Measurements from ENCODE around the gene TBC1D5.
"Not testable (repeated sequence)": the region's sequence is repeated elsewhere in the genome, so short reads cannot be mapped to it uniquely, and the experiment has no call there.

The TBC1D5 gene

DNA sequence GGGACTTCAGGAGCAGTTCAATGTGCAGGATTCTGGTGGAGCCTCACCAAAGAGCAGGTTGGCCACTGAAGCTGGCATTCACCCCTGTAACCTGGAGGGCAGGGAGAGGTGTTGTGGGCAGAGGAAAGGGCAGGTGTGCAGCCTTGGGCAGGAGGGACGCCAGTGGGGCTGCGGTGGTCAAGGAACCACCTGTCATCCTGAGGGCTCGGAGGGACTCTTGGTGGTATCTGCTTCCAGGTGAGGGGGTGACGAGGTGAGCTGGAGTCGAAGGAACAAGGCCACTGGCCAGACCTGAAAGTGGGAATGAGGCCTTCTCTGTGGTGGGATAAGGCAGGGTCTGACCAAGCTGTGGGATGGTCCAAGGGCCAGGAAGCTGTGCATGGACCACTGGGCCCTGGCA is 588.2 kb downstream of the TBC1D5 start:
- no peak for FAIRE-seq

DNA sequence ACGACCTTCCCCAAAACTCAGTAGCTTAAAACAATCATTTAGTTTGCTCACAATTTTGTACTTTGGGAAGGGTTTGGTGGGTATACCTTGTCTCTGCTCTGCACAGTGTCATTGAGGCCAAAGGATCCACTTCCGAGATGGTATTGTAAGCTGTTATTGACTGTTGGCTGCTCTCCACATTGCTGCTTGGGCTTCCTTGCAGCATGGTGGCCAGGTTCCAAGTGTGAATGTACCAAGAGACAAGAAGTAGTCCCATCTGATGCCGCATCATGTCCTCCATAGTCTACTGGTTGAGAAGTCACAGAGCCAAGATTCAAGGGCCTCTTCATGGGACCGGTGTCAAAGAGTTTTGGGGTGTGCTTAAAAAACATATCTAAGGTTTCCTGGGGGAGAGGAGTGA is 589.2 kb downstream of the TBC1D5 start:
- FAIRE-seq: no peak

DNA sequence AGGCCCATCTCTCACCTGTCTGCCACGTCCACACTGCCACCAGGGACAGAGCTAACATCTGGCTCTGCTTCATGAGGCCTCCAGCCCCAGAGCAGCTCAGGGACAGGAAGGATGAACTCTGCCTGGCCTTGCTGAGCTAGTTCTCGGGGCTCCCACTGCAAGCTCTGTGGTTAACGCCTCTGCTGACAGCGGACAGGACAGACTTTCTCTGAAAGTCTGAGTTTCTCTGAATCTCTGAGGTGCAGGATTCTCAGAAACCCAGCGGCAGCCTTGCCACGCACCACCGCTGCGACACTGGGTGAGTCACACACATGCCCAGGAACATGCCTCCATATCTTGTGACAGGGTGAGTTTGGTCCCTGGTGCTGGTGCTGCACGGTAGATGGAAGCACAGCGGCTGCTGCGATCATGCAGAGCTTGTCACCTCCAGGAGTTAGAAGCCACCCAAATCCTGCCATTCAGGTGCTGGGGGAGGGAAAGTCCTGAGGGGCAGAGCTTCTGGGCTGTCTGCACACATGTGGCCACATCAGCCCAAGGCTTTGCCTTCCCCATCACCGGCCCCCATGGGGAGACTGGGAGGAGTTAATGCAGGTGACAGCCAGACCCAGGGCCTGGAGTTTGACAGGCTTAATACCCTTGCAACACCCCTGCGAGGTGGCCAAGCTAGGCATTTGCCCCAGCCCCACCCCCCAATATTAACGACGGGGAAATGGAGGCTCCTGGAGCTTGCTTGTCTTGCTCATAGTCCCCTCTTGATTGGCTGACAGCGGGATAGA is 590.6 kb downstream of the TBC1D5 start:
- no peak for FAIRE-seq

DNA sequence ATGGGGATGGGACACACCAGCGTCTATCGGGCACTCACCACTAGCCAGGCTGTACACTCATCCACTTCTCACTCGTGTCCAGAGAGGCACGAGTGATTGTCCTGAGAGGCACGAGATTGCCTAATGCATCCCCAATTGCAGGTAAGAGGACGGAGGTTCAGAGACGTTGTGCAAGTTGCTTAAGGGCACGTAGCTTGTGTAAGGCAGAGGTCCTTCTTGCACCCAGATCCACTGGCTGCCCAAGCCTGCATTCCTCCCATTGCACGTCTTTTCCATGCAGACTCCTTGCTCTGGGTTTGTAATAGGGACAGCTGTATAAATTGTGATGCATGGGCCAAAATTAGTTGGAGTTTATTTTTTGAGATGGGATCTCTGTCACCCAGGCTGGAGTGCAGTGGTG is 593.4 kb downstream of the TBC1D5 start:
- FAIRE-seq: no peak

DNA sequence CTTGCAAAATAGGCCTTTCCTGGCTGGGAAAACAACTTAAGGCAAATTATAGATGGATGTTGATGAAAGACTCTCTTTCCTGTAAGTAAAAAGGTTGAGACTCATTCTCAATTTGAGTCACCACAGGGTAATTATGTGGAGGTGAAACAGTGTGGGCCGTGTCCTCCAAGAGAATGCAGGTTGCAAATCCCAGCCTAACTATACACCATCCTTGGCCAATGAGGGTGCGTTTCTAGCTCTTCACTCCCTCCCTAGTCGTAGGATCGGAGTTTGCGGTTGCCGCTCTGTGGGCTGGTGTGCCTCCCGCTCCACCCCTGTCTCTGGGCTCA is 597.8 kb downstream of the TBC1D5 start:
- no peak for FAIRE-seq

DNA sequence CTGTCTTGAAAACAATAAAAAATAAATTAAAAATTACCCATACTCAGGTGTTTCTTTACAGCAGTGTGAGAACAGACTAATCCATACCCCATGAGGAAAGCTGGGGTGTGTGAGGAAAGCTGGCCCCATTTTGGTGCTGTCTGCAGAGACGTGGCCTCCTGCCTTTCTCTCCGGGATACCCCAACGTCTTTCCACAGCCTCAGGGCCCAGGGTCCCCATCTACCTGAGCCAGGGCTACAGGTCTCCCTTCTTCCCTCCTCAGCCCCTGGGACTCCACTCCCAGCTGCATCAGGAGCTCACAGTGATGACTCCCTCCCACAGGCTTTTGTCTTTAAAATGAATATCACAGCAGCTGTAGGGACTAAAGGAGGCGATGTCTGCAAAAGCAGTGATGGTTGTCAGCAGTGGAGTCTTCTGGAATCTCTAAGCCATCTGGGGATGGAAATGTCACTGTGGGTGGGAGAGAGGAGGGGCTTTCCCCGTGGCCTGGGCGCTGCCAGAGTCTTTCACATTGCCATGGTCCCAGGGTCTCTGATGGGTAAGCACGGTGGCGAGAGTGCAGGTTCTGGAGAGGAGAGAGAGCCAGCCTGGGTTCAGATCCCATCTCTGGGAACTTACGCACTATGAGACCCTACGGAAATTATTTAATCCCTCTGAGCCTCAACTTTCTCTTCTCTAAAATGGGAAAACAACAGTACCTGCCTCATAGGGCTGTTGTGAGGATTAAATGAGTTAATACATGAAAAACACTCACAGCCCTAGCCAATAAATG is 598.4 kb downstream of the TBC1D5 start:
- no peak for FAIRE-seq

DNA sequence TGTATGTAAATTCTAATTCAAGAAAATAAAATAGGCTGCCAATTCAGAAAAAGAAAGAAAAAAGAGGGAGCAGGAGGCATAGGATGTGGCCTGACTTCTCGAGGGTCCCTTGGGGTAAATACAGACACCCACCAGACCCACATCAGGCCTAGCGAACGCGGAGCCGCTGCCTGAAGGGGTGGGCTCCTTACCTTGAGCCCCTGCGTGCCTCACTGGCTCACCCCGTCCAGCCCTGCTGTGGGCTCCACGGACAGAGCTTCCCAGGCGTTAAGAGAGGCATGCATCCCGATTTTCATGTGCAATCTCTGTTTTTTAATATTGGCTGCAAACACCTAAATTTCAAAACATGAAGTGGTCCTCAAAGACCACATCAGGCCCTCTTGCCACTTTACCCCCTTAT is 599.9 kb downstream of the TBC1D5 start:
- no peak for FAIRE-seq

DNA sequence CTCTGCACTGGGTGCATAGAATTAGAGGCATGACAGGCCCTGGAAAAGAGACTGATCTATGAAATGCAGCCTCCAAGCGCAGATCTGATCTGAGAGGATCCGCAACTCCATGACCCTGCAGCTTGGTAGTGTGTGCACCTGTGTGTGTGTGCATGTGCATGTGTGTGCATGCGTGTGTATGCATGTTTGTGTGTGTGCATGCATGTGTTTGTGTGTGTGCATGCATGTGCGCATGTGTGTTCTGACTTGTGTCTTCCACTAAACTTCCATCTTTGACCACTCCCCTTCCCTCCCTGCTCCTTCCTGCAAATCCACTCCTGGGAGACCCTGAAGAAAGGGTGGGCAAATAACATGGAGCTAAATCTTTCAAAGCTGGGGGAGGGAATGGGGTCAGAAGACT is 600.7 kb downstream of the TBC1D5 start:
- FAIRE-seq: no peak

DNA sequence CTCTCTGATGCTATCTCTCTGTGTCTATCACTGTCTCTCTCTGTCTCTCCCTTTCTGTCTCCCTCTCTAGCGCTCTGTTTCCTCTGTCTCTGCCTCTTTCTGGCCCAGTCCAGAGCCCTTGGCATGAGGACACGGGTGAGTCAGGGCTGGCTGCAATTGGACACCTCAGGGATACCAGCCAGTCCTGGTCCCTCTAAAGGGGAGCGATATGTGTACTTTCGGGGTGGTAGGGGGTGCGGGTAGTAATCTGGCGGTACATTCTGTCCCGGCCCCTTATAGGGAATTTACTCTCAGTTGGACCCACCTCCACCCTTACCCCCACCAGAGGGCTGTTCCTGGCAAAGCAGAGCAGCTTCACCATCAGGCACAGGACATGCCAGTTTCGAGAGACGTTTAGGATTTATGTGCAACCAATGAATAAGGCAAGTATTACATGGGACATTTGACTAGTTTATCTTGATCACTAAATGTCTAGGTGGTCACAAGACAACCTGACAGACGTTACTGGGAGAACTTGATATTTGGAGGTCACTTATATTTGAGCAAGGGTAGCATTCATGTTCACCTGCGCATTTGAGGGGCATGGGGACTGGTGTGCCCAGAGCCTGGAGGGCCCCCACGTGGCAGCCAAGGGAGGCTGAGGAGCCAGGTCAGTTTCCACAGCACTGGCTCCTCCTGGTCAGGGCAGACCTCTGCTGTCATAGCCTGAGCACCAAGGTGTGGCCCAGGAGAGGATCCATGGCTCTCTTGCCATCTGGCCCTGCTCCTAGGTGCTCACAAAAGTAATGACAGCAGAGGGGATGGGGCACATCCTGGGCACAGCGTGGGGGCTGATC is 601.5 kb downstream of the TBC1D5 start:
- FAIRE-seq: no peak

DNA sequence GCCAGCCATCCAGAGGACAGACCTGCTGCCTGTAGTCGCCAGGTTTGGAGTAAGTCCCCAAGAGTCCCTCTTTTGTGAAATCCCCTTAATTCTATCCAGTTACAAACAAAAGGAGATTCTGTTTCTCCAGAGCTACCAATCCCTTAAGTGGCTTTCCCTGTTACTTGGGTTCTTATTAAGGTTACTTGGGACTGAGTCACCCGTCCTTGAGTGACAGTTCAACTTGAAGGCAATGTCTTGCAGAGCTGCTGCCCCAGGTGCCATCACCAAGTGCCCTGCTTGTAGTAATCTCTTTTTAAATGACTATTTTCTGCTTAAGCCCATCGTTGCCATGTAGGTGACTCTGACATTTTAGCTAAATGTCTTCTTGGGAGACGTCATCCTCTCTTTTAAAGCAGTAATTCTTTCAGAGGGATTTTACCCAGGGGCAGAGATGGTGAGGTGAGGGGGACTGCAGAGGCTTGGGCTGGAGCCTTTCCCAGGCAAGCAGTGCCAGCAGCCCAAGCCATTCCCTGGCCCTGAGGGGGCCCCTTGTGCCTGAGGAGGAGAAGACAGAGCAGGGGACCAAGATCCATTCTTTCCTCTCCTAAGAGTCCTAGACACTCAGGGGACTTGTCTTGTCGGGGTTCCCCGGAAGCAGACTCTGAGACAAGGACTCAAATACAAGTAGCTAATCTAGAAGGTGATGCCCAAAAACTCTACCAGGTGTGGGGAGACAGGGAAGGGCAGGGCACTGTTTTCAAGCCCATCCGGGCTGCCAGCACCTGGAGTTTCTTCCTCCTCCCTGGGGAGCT is 604.0 kb downstream of the TBC1D5 start:
- no peak for FAIRE-seq

DNA sequence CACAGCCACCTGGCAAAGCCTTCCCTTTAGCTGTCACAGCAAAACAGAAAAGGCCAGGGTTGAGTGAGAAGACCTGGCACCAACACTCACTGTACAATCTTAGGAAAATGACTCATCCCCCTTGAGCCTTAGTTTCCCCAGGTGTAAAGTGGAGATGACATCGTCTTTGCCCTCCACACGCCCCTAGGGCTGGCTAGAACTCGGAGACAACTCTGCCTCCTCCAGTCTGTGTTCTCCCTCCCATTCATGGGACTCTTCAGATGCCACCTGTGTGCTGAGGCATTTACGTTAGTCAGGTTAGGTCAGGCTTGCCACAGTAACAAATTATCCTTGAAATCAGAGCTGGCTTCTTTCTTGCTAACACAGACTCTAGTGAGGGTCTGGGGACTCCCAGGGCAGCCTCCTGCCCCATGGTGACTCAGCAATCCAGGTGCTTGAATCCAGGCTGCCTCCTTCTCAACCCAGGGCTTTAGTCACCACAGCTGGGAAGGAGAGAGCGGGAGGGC is 605.1 kb downstream of the TBC1D5 start:
- FAIRE-seq: no peak

DNA sequence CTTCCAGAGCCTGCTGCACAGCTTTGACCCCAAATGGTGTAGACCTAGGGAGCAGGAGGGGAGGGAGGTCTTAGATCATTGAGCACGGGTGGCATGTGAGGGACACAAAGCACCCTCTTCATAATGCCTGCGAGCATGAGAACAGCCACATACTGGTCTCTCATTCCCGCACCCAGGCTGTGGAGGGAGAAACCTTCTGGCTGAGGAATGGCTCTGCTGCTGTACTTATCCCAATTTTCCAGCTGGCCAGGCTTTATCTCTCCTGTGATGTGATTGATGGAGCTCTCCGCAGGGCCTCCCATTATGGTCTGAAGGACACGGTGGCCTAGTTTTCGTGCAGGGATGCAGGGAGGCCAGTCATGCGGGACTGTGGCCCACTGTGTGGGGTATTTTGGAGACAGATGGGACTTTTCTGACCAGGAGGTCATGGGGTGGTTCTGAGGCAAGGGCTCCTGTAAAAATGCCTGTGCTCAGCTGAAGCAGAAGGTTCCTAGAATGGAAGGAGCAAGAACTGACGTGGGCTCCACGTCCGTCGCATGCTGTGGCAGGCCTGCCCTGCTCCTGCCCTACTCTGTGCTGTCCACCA is 606.2 kb downstream of the TBC1D5 start:
- no peak for FAIRE-seq

DNA sequence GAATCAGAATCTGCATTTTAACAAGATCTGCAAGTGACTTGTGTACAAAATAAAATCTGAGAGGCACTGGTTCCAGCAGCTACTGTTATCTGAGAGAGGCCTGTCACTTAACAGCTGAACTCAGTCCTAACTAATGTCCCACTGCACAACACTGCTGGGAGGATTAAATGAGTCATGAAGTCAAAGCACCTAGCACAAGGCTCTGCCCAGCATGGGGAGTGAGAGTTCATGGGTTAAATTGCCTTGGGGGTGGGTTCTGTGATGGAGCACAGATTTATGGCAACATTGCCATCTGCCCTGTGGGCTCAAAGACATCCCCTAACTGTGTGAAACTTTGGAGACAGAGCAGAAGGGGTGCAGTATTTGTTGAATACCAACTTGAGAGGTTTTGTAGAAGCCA is 606.7 kb downstream of the TBC1D5 start:
- no peak for FAIRE-seq

DNA sequence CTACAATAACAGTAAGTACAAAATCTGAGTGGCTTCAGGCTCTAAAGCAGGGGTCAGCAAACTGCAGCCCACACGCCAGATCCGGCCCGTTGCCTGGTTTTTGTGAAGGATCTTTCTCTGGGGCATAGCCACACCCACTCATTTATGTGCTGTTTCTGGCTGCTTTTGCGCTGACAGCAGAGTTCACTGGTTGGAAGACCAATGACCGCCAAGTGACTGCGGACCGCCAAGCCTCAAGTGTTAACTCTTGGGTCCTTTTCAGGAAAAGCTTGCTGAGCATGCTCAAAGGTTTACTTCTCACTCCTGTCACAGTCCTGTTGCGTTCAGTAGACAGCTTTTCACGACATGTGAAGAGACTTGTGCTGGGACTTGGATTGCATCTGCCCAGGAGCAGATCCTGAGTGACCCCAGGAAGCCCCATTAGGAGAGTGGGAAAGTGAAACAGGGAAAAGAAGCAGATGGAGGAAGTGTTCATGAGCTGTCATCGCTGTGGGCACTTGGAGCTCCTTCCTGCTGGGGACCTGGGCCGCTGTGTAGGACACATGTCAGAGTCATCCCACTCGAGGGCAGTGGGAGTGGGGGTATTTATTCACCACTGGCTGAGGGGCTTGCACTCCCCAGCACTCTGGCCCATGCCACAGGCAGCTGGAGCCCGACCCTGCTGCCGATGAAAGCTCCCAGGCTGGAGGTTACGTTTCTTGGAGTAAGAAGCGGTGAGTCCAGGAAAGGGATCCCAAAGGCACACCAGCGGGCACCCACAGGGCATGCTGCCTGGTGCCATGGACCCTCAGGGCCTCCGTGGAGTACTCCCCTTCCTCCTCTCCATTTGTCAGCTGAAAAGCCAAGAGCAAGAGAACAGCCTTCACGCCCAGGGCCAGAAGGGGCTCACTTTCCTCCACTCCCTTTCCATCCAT is 608.5 kb downstream of the TBC1D5 start:
- no peak for FAIRE-seq

DNA sequence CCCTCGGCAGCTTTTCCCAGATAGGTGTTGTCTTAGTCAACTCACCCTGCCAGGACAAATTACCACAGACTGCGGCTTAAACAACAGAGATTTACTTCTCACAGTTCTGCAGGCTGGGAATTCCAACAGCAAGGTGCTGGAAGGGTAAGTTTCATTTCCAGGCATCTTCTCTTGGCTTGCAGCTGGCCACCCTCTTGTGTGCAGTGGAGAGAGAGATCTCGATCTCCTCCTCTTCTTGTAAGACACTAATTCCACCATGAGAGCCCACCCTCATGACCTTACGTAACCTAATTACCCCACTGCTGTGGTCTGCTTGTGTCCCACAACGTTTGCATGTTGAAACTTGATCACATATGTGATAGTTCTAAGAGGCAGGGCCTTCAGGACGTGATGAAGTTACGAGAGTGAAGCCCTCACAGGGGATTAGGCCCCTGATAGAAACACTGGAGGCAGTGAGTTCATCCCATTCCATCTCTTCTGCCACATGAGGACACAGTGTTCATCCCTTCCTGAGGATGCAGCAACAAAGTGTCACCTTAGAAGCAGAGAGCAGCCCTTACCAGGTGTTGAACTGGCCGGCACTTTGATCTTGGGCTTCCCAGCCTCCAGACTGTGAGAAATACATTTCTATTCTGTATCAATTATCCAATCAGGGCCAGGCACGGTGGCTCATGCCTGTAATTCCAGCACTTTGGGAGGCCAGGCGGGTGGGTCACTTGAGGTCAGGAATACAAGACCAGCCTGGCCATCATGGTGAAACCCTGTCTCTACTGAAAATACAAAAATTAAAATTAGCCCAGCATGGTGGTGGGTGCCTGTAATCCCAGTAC is 609.9 kb downstream of the TBC1D5 start:
- no peak for FAIRE-seq

DNA sequence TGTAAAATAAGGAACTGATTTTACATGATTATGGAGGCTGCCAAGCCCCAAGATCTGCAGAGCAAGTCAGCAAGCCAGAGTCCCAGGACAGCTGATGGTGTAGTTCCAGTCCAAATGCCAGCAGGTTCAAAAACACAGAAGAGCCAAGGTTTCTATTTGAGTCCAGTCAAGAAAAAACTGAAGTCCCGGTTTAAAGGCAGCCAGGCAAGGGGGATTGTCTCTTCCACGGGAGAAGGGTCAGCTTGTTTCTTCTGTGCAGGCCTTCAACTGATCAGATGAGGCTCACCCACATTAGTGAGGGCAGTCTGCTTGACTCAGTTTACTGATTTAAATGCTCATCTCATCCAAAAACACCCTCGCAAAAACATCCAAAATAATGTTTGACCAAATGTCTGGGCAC is 611.5 kb downstream of the TBC1D5 start:
- FAIRE-seq: no peak

DNA sequence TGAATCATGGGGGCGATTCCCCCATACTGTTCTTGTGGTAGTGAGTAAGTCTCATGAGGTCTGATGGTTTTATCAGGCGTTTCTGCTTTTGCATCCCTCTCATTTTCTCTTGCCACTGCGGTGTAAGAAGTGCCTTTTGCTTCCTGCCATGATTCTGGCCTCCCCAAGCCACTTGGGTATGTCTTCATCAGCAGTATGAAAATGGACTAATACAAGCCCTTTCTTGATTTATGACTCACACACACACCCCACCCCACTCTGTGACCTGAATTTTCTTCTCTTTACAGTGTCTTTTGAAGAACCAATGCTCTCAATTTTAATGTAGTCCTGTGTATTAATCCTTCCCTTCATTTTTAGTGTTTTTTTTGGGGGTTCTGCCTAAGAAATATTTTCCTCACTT is 612.9 kb downstream of the TBC1D5 start:
- FAIRE-seq: no peak

DNA sequence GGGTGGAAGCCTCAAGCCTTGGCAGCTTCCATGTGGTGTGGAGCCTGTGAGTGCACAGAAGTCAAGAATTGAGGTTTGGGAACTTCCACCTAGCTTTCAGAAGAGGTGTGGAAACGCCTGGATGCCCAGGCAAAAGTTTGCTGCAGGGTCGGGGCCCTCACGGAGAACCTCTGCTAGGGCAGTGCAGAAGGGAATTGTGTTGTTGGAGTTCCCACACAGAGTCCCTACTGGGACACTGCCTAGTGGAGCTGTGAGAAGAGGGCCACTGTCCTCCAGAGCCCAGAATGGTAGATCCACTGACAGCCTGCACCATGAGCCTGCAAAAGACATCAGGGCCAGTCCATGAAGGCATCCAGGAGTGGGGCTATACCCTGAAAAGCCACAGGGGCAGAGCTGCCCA is 613.8 kb downstream of the TBC1D5 start:
- not testable (repeated sequence) for FAIRE-seq

DNA sequence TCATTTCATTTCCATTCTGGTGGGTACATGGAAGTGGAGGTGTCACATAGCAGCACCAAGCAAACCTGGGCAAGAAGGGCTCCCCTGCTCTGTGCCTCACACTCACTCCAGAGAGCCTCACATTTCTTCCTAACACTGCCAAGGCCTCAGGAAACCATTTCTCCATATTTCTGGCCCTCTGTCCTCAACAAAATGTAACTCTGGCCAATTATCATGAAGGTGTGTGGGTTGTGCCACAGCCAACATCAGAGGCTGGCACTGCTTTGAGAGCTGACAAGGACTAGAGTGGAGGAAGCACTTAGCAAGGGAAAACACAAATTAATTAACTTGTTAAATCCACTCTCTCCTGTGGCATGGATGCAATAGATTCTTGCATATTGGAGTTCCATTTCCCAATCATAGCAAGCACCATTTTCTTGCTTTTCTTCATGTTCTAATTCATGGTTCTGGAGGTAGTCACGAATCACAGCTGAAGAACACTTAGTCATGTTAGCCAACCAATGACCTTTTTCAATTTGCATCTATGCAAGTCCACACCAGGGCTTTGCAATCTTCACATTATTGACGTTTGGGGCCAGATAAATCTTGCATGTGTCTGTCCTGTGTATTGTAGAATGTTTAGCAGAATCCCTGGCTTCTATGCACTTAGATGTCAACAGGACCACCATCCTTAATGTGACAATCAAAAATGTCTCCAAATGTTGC is 616.5 kb downstream of the TBC1D5 start:
- FAIRE-seq: no peak

DNA sequence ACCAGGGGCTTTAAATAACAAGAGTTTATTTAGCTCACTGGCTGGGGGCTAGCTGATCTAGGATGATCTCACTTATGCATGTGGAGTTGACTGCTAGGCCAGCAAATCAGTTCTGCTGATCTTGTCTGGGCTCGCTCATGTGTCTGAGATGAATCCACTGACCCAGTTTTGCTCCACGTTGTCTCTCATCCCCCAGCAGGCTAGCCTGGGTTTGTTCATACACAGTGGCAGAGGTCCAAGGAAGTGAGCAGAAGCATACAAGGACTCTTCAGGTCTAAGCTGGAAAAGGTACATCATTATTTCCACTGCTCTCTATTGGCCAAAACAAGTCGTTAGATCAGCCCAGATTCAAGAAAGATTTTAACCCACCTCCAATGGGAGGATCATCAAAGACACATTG is 619.7 kb downstream of the TBC1D5 start:
- FAIRE-seq: no peak

Measured in islet of Langerhans (tissue), 1 donor.